Measurements from ENCODE around the gene MARK2. TPM values are rescaled to one million over a fixed set of nuclear protein-coding genes. Genes with fewer than 3 reads are reported as not detected.

The MARK2 gene
- total RNA-seq, 2 donors from 2014 or later: 20.2 to 25.5 TPM

Other genes starting within 250 kb of the MARK2 start
- 10 to 100 TPM; 29.5 to 48.7 TPM for gene PLAAT3, start 224.7 kb upstream of the MARK2 start, total RNA-seq
- gene ATL3, start 167.7 kb upstream of the MARK2 start, total RNA-seq: 100 to 1,000 TPM; 188 to 192 TPM
- gene RTN3, start 157.6 kb upstream of the MARK2 start, total RNA-seq: 10 to 100 TPM; 75.1 to 91.1 TPM
- 10 to 100 TPM; 21.2 to 27.5 TPM for gene ZFTA, start 70.3 kb upstream of the MARK2 start, total RNA-seq
- gene SPINDOC, start 25.7 kb upstream of the MARK2 start, total RNA-seq: 10 to 100 TPM; 14.8 to 16.4 TPM
- 1 to 10 TPM; 1.4 to 3.8 TPM for gene RCOR2, start 78.1 kb downstream of the MARK2 start, total RNA-seq
- gene NAA40, start 99.9 kb downstream of the MARK2 start, total RNA-seq: 10 to 100 TPM; 15.5 to 20.6 TPM
- 100 to 1,000 TPM; 178 to 469 TPM for gene COX8A, start 135.5 kb downstream of the MARK2 start, total RNA-seq
- 10 to 100 TPM; 37.7 to 85.6 TPM for gene OTUB1, start 147.3 kb downstream of the MARK2 start, total RNA-seq
- gene FLRT1, start 196.8 kb downstream of the MARK2 start, total RNA-seq: under 1 TPM in 1 of 2 donors, not detected in 1; 0.41 TPM